HG02852 (cell line): Measurements from ENCODE around the gene OBSCN.

ENCODE experiments used
- ATAC-seq: cut with Tn5 transposase; IDR thresholded peaks from one replicate; pipeline ENCODE4 v1.9.1; 2021; ENCODE audit warnings: mild to moderate bottlenecking, moderate library complexity; ENCODE audit not compliant: unreplicated experiment

OBSCN gene

GRCh38 chr1:228364068-228364705 is 156.3 kb downstream of the OBSCN start:
- no peak for ATAC-seq

- no peak for ATAC-seq
Measured at GRCh38 chr1:228364706-228365213, 156.9 kb downstream of the OBSCN start.

GRCh38 chr1:228365271-228366061 is 157.6 kb downstream of the OBSCN start:
- ATAC-seq: no peak

GRCh38 chr1:228366062-228366865 is 158.4 kb downstream of the OBSCN start:
- no peak for ATAC-seq

- no peak for ATAC-seq
Measured at GRCh38 chr1:228366866-228367741, 159.3 kb downstream of the OBSCN start.

- no peak for ATAC-seq
Measured at GRCh38 chr1:228367798-228368791, 160.3 kb downstream of the OBSCN start.

- ATAC-seq: no peak
Measured at GRCh38 chr1:228368801-228369607, 161.2 kb downstream of the OBSCN start.

- ATAC-seq: no peak
Measured at GRCh38 chr1:228369608-228370438, 162.0 kb downstream of the OBSCN start.

GRCh38 chr1:228370439-228370940 is 162.6 kb downstream of the OBSCN start:
- ATAC-seq: no peak

- ATAC-seq: no peak
Measured at GRCh38 chr1:228370941-228371740, 163.3 kb downstream of the OBSCN start.

GRCh38 chr1:228371741-228372182 is 163.9 kb downstream of the OBSCN start:
- ATAC-seq: no peak

GRCh38 chr1:228372183-228373003 is 164.5 kb downstream of the OBSCN start:
- no peak for ATAC-seq

GRCh38 chr1:228373004-228373680 is 165.3 kb downstream of the OBSCN start:
- ATAC-seq: no peak

GRCh38 chr1:228373681-228374571 is 166.1 kb downstream of the OBSCN start:
- no peak for ATAC-seq
